A673 (cell line): Measurements from ENCODE around the gene MICALL1.

Experiments used
- EZH2 ChIP-seq: fragments of 200-600 bp; sonication (generic); IDR thresholded peaks from 2 replicates; pipeline ENCODE4 v1.6.1; 2017; ENCODE audit warnings: borderline replicate concordance, low read depth, mild to moderate bottlenecking, mixed read lengths, antibody characterized with exemption, low read length; ENCODE audit not compliant: poor library complexity, severe bottlenecking
- TF ChIP-seq, protein P1 (sequence below): fragments of 300-800, 200-600 bp; sonication (generic); conservative IDR thresholded peaks from 2 replicates; pipeline ENCODE4 v1.5.1; 2017; ENCODE audit warnings: low read depth, mild to moderate bottlenecking, antibody characterized with exemption, low read length, moderate library complexity, mixed read lengths

DNA sequence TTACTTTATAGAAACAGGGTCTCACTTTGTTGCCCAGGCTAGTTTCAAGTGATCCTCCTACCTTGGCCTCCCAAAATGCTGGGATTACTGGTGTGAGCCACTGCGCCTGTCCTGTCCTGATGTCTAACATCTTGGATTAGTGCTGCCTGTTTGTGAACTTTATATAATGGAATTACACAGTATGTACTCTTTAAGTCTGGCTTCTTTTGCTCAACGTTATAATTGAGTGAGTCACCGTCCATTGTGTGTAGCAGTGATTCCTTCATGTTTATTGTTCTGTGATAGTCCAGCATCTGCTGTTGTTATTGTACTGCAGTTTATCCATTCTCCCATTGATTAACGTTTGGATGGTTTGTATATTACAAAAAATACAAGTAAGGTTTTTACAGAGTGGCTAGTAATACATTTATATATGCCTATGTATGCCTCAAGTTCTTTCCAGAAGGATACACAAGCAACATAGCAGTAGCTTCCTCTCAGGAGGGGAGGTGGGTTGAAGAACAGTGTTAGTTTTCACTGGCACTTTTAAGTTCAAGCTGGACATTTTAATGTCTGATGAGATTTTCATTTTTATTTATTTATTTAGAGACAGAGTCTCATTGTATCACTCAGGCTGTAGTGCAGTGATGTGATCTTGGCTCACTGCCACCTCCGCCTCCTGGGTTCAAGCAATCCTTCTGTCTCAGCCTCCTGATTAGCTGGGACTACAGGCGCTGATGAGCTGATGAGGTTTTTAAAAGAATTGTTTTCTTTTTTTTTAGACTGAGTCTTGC lies 25.2 kb upstream of the MICALL1 start:
- TF ChIP-seq, protein P1, sequence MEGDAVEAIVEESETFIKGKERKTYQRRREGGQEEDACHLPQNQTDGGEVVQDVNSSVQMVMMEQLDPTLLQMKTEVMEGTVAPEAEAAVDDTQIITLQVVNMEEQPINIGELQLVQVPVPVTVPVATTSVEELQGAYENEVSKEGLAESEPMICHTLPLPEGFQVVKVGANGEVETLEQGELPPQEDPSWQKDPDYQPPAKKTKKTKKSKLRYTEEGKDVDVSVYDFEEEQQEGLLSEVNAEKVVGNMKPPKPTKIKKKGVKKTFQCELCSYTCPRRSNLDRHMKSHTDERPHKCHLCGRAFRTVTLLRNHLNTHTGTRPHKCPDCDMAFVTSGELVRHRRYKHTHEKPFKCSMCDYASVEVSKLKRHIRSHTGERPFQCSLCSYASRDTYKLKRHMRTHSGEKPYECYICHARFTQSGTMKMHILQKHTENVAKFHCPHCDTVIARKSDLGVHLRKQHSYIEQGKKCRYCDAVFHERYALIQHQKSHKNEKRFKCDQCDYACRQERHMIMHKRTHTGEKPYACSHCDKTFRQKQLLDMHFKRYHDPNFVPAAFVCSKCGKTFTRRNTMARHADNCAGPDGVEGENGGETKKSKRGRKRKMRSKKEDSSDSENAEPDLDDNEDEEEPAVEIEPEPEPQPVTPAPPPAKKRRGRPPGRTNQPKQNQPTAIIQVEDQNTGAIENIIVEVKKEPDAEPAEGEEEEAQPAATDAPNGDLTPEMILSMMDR = no peak
- TF ChIP-seq EZH2 = no peak
